Measurements from ENCODE around the gene ACLY.
A peak's percentile ranks its signal among the peaks of the same experiment; 100 is the strongest.

Gene ACLY

DNA sequence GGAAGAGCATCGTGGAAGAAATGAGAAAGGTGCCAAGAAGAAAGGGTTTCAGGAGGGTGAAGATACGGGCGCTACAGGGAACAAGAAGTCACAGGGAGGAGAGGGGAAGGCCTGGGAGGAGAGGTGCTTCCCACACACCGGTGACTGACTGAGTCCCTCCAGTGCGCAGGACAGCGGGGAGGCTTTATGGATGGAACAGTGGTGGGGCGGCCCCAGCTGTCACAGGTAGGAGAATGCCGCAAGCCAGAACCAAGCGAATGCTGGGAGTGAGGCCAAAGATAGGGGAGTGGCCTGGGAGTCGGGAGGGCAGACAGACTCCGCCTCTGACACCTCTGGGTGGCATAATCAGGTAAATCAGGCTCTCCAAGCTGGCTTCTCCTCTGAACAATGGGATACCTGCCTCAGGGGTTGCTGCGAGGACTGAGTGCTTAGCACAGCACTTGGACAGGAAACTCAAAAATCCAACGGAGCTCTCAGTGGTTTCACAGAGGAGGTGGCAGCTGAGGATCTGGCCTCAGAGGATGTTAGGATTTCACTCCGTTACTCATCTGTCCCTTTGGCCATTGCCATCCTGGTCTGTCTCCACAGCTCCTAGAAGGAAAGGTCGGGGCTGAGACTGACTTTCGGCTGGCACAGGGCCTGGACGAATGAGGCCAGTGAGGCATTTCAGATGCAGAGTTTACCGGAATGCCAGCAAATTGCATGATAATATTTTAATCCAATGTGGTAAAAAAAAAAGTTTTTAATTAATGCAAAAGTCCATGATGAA is 47.1 kb upstream of the ACLY start (continued):
- TF ChIP-seq ZNF561 (tag by site-specific recombination; IDR thresholded peaks at IDR 0.05; ENCODE audit: borderline replicate concordance) (no peak), ZBTB20 (tag by site-specific recombination; IDR thresholded peaks at IDR 0.05) (peak; percentile 43), PRDM1 (tag by site-specific recombination; IDR thresholded peaks at IDR 0.05) (peak; percentile 67), KLF16 (tag by site-specific recombination; IDR thresholded peaks at IDR 0.05) (no peak), ZNF133 (tag by site-specific recombination; IDR thresholded peaks at IDR 0.05) (no peak), SCRT2 (tag by site-specific recombination; IDR thresholded peaks at IDR 0.05) (peak; percentile 56; the same call in 1 of the 2 replicates), HIC1 (tag by site-specific recombination; IDR thresholded peaks at IDR 0.05) (0 out of 2 replicates have a peak, but pooled peaks have one; percentile 20), ZNF239 (tag by site-specific recombination; IDR thresholded peaks at IDR 0.05) (no peak), ZNF501 (tag by site-specific recombination; IDR thresholded peaks at IDR 0.05) (0 out of 2 replicates have a peak, but pooled peaks have one; percentile 3), KLF1 (tag by site-specific recombination; IDR thresholded peaks at IDR 0.05) (0 out of 2 replicates have a peak, but pooled peaks have one; percentile 11), SCRT1 (tag by site-specific recombination; IDR thresholded peaks at IDR 0.05; ENCODE audit: borderline replicate concordance) (peak; percentile 75; the same call in 1 of the 2 replicates), ZNF155 (tag by site-specific recombination; IDR thresholded peaks at IDR 0.05) (no peak), ZNF530 (tag by site-specific recombination; IDR thresholded peaks at IDR 0.05; ENCODE audit: low read depth) (no peak), ZIC2 (tag by site-specific recombination; IDR thresholded peaks at IDR 0.05) (peak; percentile 92), ZNF341 (tag by site-specific recombination; IDR thresholded peaks at IDR 0.05; ENCODE audit: low read depth) (peak; percentile 89), ZFHX2 (tag by site-specific recombination; conservative IDR thresholded peaks at IDR 0.05) (peak; percentile 47), ZBTB49 (tag by site-specific recombination; IDR thresholded peaks at IDR 0.05; ENCODE audit: low read depth) (no peak), SP3 (tag by site-specific recombination; IDR thresholded peaks at IDR 0.05) (peak; percentile 17; the same call in 1 of the 2 replicates), ZBTB17 (tag by site-specific recombination; IDR thresholded peaks at IDR 0.05) (peak; percentile 93), IKZF3 (tag by site-specific recombination; IDR thresholded peaks at IDR 0.05) (peak; percentile 11; the same call in 1 of the 2 replicates), ZBTB11 (tag by site-specific recombination; conservative IDR thresholded peaks at IDR 0.05; ENCODE audit: low read depth) (peak; percentile 40; the same call in 1 of the 2 replicates), EGR2 (tag by site-specific recombination; IDR thresholded peaks at IDR 0.05; ENCODE audit: low read depth) (no peak)
- TF ChIP-seq, protein P1, sequence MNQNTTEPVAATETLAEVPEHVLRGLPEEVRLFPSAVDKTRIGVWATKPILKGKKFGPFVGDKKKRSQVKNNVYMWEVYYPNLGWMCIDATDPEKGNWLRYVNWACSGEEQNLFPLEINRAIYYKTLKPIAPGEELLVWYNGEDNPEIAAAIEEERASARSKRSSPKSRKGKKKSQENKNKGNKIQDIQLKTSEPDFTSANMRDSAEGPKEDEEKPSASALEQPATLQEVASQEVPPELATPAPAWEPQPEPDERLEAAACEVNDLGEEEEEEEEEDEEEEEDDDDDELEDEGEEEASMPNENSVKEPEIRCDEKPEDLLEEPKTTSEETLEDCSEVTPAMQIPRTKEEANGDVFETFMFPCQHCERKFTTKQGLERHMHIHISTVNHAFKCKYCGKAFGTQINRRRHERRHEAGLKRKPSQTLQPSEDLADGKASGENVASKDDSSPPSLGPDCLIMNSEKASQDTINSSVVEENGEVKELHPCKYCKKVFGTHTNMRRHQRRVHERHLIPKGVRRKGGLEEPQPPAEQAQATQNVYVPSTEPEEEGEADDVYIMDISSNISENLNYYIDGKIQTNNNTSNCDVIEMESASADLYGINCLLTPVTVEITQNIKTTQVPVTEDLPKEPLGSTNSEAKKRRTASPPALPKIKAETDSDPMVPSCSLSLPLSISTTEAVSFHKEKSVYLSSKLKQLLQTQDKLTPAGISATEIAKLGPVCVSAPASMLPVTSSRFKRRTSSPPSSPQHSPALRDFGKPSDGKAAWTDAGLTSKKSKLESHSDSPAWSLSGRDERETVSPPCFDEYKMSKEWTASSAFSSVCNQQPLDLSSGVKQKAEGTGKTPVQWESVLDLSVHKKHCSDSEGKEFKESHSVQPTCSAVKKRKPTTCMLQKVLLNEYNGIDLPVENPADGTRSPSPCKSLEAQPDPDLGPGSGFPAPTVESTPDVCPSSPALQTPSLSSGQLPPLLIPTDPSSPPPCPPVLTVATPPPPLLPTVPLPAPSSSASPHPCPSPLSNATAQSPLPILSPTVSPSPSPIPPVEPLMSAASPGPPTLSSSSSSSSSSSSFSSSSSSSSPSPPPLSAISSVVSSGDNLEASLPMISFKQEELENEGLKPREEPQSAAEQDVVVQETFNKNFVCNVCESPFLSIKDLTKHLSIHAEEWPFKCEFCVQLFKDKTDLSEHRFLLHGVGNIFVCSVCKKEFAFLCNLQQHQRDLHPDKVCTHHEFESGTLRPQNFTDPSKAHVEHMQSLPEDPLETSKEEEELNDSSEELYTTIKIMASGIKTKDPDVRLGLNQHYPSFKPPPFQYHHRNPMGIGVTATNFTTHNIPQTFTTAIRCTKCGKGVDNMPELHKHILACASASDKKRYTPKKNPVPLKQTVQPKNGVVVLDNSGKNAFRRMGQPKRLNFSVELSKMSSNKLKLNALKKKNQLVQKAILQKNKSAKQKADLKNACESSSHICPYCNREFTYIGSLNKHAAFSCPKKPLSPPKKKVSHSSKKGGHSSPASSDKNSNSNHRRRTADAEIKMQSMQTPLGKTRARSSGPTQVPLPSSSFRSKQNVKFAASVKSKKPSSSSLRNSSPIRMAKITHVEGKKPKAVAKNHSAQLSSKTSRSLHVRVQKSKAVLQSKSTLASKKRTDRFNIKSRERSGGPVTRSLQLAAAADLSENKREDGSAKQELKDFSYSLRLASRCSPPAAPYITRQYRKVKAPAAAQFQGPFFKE (tag by site-specific recombination; IDR thresholded peaks at IDR 0.05; ENCODE audit: borderline replicate concordance), result no peak
- TF ChIP-seq, protein P2, sequence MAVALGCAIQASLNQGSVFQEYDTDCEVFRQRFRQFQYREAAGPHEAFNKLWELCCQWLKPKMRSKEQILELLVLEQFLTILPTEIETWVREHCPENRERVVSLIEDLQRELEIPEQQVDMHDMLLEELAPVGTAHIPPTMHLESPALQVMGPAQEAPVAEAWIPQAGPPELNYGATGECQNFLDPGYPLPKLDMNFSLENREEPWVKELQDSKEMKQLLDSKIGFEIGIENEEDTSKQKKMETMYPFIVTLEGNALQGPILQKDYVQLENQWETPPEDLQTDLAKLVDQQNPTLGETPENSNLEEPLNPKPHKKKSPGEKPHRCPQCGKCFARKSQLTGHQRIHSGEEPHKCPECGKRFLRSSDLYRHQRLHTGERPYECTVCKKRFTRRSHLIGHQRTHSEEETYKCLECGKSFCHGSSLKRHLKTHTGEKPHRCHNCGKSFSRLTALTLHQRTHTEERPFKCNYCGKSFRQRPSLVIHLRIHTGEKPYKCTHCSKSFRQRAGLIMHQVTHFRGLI (tag by site-specific recombination; IDR thresholded peaks at IDR 0.05), result no peak

Measured in HEK293 (cell line).